T-cell (primary cell): ENCODE results near the gene SH2D1B. TPM values are rescaled to one million over a fixed set of nuclear protein-coding genes. Genes with fewer than 3 reads are reported as not detected.
"Not testable (repeated sequence)": the region's sequence is repeated elsewhere in the genome, so short reads cannot be mapped to it uniquely, and the experiment has no call there.

Experiments used
- ATAC-seq, 4 experiments: fragments of 200-7000 bp in 3 of 4; fragments of 150-1000 bp in 1 of 4; cut with Tn5 transposase; replicated peaks in 1 of 4; 1 replicate in 3 of 4; 2 replicates in 1 of 4; pipeline ENCODE4 v1.10.0; 2021; ENCODE audit warnings: moderate library complexity in 3 of 4, mild to moderate bottlenecking in 2 of 4, moderate number of reproducible peaks in 1 of 4
- CTCF ChIA-PET, 2 donors: fragments of 300-600 bp; sonication (Branson Sonifier 250); formaldehyde crosslinking; loops; one replicate each; lab custom pipeline; 2022; ENCODE audit warnings: antibody characterized with exemption in 2 of 2; lab: Charles Lee
- POLR2A ChIA-PET, 2 donors: fragments of 300-600 bp; sonication (Branson Sonifier 250); formaldehyde crosslinking; loops; one replicate each; lab custom pipeline; 2022; ENCODE audit warnings: antibody characterized with exemption in 2 of 2; lab: Charles Lee
- DNase-seq, 35 experiments: peaks; one replicate each; pipeline versions ENCODE4 v3.0.0 to v3.0.0-alpha.2; 2013 to 2023
- H3K27ac ChIP-seq: one replicate; pipeline ENCODE4 v1.5.1; 2013; ENCODE audit warnings: low read length
- H3K27me3 ChIP-seq, 2 experiments: replicated peaks in 1 of 2; 1 replicate in 1 of 2; 2 replicates in 1 of 2; pipeline versions ENCODE4 v1.6.1 to v1.7.0; 2013; ENCODE audit warnings: low read length in 1 of 2, mixed read lengths in 1 of 2; ENCODE audit not compliant: control insufficient read depth in 2 of 2, insufficient read depth in 2 of 2; ENCODE audit errors: extremely low read depth in 1 of 2
- H3K36me3 ChIP-seq, 2 donors: 1 replicate in 1 of 2; 2 replicates in 1 of 2; pipeline versions ENCODE4 v1.6.1 to v1.7.0; 2013; ENCODE audit warnings: low read length in 1 of 2; ENCODE audit not compliant: control insufficient read depth in 2 of 2, insufficient read depth in 1 of 2; ENCODE audit errors: extremely low read depth in 1 of 2
- H3K4me1 ChIP-seq, 2 experiments: 1 replicate in 1 of 2; 2 replicates in 1 of 2; pipeline versions ENCODE4 v1.6.1 to v1.7.0; 2013; ENCODE audit warnings: low read length in 2 of 2, mixed read lengths in 1 of 2; ENCODE audit not compliant: insufficient read depth in 2 of 2, control insufficient read depth in 1 of 2; ENCODE audit errors: extremely low read depth in 1 of 2
- H3K4me3 ChIP-seq, 2 donors: 1 replicate in 1 of 2; 2 replicates in 1 of 2; pipeline versions ENCODE4 v1.5.1 to v1.7.0; 2013; ENCODE audit warnings: mild to moderate bottlenecking in 2 of 2, low read length in 1 of 2, moderate library complexity in 1 of 2; ENCODE audit not compliant: control insufficient read depth in 1 of 2; ENCODE audit errors: extremely low read depth in 1 of 2
- H3K9me3 ChIP-seq: 2 replicates; pipeline ENCODE4 v1.7.0; 2013
- H3K27ac Mint-ChIP-seq, 2 donors: one replicate each; pipeline ENCODE4 v1.8.0; 2020 to 2021; ENCODE audit warnings: mild to moderate bottlenecking in 2 of 2, mixed read lengths in 2 of 2
- H3K27me3 Mint-ChIP-seq, 2 donors: one replicate each; pipeline ENCODE4 v1.8.0; 2021 to 2022; ENCODE audit warnings: mixed read lengths in 2 of 2
- H3K36me3 Mint-ChIP-seq: one replicate; pipeline ENCODE4 v1.8.0; 2021; ENCODE audit warnings: mixed read lengths
- H3K4me1 Mint-ChIP-seq, 3 donors: one replicate each; pipeline ENCODE4 v1.8.0; 2020 to 2022; ENCODE audit warnings: mixed read lengths in 3 of 3, mild to moderate bottlenecking in 1 of 3
- H3K4me3 Mint-ChIP-seq, 3 donors: one replicate each; pipeline ENCODE4 v1.8.0; 2020 to 2022; ENCODE audit warnings: mild to moderate bottlenecking in 3 of 3, mixed read lengths in 3 of 3, moderate library complexity in 3 of 3
- H3K9me3 Mint-ChIP-seq, 3 donors: one replicate each; pipeline ENCODE4 v1.8.0; 2020 to 2022; ENCODE audit warnings: mixed read lengths in 3 of 3
- WGBS: methylation state at CpG from one replicate; pipeline ENCODE4 v1.1.5; 2013; ENCODE audit warnings: missing lambda C conversion rate; ENCODE audit not compliant: insufficient coverage; 5-methylcytosine and 5-hydroxymethylcytosine counted together
- total RNA-seq, 35 experiments: library from RNA in 6 of 35; stranded (reverse) in 6 of 35; fragments of 120-200 nt in 1 of 35; gene quantifications; one replicate each; pipeline versions ENCODE4 v1.2.1 to v1.2.4 and lab custom pipeline; 2013 to 2026

The SH2D1B gene
- total RNA-seq, 5 donors from 2014 or later (not counting 1 experiment from before 2014, with no cell fraction given): 0.20 to 1.5 (median 0.66) TPM

- ChIA-PET CTCF (no interaction called here), POLR2A (no interaction called here)
- H3K27me3 ChIP-seq: peaks cover 0 to 6% of the 10 kb centered on the region in 2 experiments
- H3K4me3 ChIP-seq: no peak overlapping the region
- 57% methylated on average over 4 of the region's 9 CpGs for WGBS
- Mint-ChIP-seq H3K27me3 (peaks cover 17 to 22% of the 10 kb centered on the region in 2 donors), H3K36me3 (no peaks in the 10 kb centered on the region), H3K27ac (no peak overlapping the region), H3K9me3 (no peaks in the 10 kb centered on the region), H3K4me1 (no peaks in the 10 kb centered on the region), H3K4me3 (no peak overlapping the region)
- no peaks in the 10 kb centered on the region for H3K9me3 ChIP-seq
- H3K4me1 ChIP-seq: no peaks in the 10 kb centered on the region
- H3K36me3 ChIP-seq: no peaks in the 10 kb centered on the region
- DNase-seq (no peak), ATAC-seq (no peak)
- H3K27ac ChIP-seq: no peak overlapping the region
Measured at GRCh38 chr1:162353078-162353477, 58.9 kb downstream of the SH2D1B start.

GRCh38 chr1:162351874-162352273 is 60.1 kb downstream of the SH2D1B start:
- H3K4me3 Mint-ChIP-seq, H3K27me3 ChIP-seq, H3K36me3 ChIP-seq, H3K27ac Mint-ChIP-seq, DNase-seq, H3K4me3 ChIP-seq, POLR2A ChIA-PET, H3K4me1 Mint-ChIP-seq, ATAC-seq, H3K36me3 Mint-ChIP-seq, H3K9me3 Mint-ChIP-seq, H3K27ac ChIP-seq, H3K4me1 ChIP-seq, H3K9me3 ChIP-seq, CTCF ChIA-PET: not testable (repeated sequence)
- peaks cover 11 to 17% of the 10 kb centered on the region in 2 donors for H3K27me3 Mint-ChIP-seq
- 86% methylated on average over 3 of the region's 4 CpGs for WGBS

- H3K36me3 Mint-ChIP-seq: no peaks in the 10 kb centered on the region
- no peaks in the 10 kb centered on the region for H3K9me3 ChIP-seq
- ChIA-PET CTCF (no interaction called here), POLR2A (no interaction called here)
- H3K4me1 ChIP-seq: no peaks in the 10 kb centered on the region
- no peak for ATAC-seq
- H3K9me3 Mint-ChIP-seq: no peaks in the 10 kb centered on the region
- H3K4me1 Mint-ChIP-seq: no peaks in the 10 kb centered on the region
- H3K36me3 ChIP-seq: no peaks in the 10 kb centered on the region
- no peak overlapping the region for H3K4me3 ChIP-seq
- DNase-seq: no peak
- peaks cover 0 to 6% of the 10 kb centered on the region in 2 experiments for H3K27me3 ChIP-seq
- no peak overlapping the region for H3K27ac ChIP-seq
- 62% methylated on average over 6 of the region's 6 CpGs for WGBS
- H3K4me3 Mint-ChIP-seq: no peak overlapping the region
- H3K27ac Mint-ChIP-seq: no peak overlapping the region
- peaks cover 10 to 14% of the 10 kb centered on the region in 2 donors for H3K27me3 Mint-ChIP-seq
Measured at GRCh38 chr1:162351246-162351842, 60.6 kb downstream of the SH2D1B start.

- Mint-ChIP-seq H3K36me3 (no peaks in the 10 kb centered on the region), H3K4me3 (no peak overlapping the region), H3K4me1 (no peaks in the 10 kb centered on the region), H3K9me3 (no peaks in the 10 kb centered on the region), H3K27me3 (peaks cover 10 to 12% of the 10 kb centered on the region in 2 donors), H3K27ac (no peak overlapping the region)
- ChIA-PET CTCF (no interaction called here), POLR2A (no interaction called here)
- ATAC-seq (no peak), DNase-seq (no peak)
- H3K27me3 ChIP-seq: peaks cover 0 to 6% of the 10 kb centered on the region in 2 experiments
- H3K36me3 ChIP-seq: no peaks in the 10 kb centered on the region
- H3K27ac ChIP-seq: no peak overlapping the region
- 70% methylated on average over 5 of the region's 11 CpGs for WGBS
- no peak overlapping the region for H3K4me3 ChIP-seq
- no peaks in the 10 kb centered on the region for H3K9me3 ChIP-seq
- no peaks in the 10 kb centered on the region for H3K4me1 ChIP-seq
Measured at GRCh38 chr1:162349635-162350330, 62.2 kb downstream of the SH2D1B start.

- Histone ChIP-seq H3K27me3 (peaks cover 0 to 2% of the 10 kb centered on the region in 2 experiments), H3K4me1 (no peaks in the 10 kb centered on the region), H3K9me3 (no peaks in the 10 kb centered on the region), H3K36me3 (no peaks in the 10 kb centered on the region), H3K4me3 (no peak overlapping the region), H3K27ac (no peak overlapping the region)
- no peaks in the 10 kb centered on the region for H3K36me3 Mint-ChIP-seq
- no peak for ATAC-seq
- DNase-seq: no peak
- H3K4me1 Mint-ChIP-seq: no peaks in the 10 kb centered on the region
- POLR2A ChIA-PET: no interaction called here
- no peak overlapping the region for H3K4me3 Mint-ChIP-seq
- 100% methylated on average over 2 of the region's 3 CpGs for WGBS
- H3K9me3 Mint-ChIP-seq: no peaks in the 10 kb centered on the region
- peaks cover 3 to 10% of the 10 kb centered on the region in 2 donors for H3K27me3 Mint-ChIP-seq
- CTCF ChIA-PET: no interaction called here
- H3K27ac Mint-ChIP-seq: no peak overlapping the region
Measured at GRCh38 chr1:162347281-162347680, 64.7 kb downstream of the SH2D1B start.
